HG03457 (cell line): ENCODE data around the gene REN.

ENCODE experiments used
- ATAC-seq: cut with Tn5 transposase; IDR thresholded peaks from one replicate; pipeline ENCODE4 v1.9.1; 2021; ENCODE audit warnings: moderate number of reproducible peaks; ENCODE audit not compliant: unreplicated experiment

Gene REN

DNA sequence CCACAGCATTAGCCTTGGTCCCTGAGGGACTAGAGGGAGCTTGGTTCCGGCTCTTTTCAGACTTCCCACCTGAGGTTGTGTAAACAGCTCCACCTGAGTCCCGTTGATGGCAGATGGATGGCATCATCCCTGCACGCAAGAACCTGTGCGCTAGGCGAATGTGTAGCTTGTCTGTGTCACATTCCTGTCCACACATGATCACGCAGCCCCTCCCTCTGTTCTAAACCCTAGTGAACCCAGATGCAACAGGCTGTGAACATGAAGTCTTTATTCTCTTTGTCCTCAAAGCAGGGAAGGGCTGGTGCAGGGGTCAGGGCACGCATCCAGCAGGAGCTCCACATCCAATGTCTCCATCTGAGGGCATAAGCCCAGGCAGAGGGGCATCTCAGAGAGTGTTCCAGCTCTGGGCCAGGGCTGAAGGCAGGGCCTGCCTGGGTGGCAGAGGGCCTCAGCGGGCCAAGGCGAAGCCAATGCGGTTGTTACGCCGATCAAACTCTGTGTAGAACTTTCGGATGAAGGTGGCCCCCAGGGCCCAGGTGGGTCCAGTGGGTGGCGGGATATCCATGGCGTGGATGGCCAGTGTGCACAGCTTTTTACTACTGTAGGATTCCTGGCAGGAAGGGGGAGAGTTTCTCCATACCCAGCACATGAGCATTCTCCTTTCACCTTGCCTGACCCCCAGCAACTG is 11.4 kb downstream of the REN start:
- ATAC-seq, result no peak

- ATAC-seq, result no peak
These were observed 12.5 kb downstream of the REN start for GRCh38 chr1:204153667-204154066.

DNA sequence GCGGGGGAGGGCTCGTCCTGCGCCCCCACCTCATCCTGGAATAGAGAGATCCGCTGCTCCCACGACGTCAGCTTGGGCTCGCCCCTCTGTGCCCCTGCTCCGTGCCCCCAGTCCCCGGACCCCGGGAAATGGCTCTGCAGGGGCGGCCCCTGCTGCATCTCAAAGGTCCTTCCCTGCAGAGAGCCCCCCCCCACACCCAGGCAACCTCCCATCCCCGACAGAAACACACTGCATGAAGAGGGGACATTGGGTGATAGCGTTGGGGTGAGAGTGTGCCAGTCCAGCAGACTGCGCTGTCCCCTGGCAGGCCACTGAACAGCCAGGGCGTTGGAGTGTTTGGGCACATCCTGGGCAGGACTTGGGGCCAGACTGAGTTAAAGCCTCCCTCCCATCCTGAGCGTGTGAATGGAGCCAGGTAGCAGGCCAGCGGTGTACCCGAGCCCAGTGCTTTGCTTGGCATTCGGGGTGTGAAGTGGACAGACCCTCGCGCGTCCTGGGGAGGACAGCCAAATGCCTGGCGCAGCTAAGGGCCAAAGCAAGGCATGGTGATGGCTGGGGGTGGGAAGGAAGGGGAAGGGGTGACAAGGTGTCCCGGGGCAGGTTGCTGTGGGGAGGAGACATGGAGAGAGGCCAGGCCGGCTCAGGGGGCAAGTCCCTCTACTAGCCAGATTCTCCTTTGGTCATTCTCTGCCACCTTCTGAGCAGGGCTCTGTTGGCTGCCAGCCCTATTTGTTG is 13.7 kb downstream of the REN start:
- ATAC-seq, result no peak

DNA sequence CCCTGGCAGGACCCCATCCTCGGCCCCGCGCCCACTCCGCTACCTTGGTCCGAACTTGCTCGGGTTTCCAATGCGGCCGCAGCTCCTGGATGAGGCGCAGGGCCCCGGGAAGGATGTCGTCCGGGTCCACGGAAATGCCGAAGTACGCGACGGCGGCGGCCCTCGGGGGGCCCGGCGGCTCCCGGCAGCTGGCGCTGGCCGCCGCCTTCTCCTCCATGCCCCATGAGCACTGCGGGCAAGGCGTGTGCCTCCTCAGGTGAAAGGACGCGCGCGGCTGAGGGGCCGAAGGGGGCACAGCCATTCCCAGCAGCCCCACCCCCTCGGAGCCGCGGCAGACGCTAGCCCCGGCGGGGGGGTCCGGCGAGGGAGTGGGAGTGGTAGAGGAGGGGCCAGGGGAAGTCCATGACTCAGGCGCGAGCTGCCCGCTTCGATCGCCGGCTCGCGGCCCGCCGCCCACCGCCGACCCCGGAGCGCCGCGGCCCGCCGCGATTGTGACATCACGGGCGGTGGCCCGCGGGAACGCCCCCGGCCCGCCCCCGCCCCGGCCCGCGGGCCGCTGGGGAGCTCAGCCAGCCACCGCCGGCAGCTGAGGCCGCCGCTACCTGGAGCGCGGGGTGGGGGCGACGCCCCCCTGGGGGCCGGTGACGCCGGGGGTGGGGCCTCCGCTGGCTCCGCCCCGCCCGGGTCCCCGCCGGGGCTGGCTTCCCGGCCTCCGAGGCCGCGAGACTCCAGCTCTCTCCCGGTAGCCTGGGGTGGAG is 14.4 kb downstream of the REN start, which contains the start of gene ETNK2:
Gene ETNK2, minus strand, starts transcription at position 493 of the 758 bp plus-strand sequence. Its CDS starts 192 bp downstream, at position 301.
- ATAC-seq, result no peak

GRCh38 chr1:204150702-204151551 is 15.2 kb downstream of the REN start:
- no peak for ATAC-seq

GRCh38 chr1:204149635-204150565 is 16.2 kb downstream of the REN start:
- no peak for ATAC-seq

- no peak for ATAC-seq
These were observed 17.0 kb downstream of the REN start for GRCh38 chr1:204149107-204149506.

DNA sequence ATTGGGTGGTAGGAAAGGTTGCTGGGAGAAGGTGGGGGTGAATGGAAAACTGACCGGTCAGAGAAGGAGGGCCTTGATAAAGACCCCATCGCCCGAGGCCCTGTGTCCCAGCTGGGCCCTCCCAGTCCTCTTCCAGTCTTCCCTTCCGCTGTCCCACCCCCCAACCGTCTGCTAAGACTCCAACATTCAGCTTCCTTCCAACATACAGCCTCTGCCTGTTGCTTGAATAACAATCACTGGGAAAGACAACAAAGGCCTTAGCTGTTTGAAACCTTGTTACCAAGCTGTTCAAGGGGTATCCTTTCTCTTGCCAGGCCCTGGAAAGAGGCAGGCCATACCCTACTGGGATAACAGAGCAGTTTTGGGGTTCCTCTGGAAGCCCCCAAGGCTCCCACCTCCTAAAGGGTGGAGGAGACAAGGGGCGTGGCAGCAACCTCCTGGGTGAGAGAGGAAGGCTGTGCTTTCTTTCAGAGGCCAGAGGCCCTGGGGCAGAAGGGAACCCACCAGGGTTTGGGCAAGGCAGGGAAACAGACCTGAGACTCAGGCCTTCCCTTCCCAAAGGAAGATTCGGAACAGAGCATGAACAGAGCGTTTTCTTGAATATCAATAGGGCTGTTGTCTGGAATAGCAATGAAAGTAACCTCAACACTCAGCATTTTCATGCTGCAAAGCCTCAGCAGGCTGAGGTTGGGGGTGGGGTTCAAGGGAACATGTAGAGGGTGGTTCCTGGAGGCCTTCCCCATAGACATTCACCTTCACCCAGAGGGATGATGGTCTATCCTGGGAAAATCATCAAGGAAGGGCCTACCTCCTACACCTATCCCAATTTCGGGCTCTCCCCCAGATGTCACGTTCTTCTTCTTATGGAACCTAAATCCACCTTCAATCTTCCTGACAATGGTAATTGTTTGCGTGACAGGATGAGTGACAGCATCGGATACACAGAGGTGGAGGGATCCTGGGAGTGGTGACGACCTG is 18.4 kb downstream of the REN start:
- ATAC-seq, result no peak

DNA sequence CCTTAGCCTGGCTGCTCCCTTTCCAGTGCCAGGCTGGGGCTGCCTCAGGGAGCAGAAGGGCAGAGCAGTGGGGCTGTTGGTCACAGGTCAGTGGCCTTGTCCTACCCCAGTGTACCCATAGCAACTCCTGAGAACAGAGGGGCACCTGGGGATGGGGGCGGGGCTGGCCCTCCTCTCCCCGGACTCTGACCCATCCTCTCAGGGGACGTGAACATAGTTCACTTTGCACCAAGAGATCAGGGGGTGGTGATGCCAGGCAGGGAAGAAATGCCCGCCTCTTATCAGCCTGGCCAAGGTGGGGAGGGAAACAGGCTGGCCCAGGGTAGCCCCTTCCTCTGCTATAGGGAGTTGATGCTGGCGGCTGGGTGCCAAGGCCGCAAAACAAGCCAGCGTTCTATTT is 19.2 kb downstream of the REN start:
- ATAC-seq, result no peak

DNA sequence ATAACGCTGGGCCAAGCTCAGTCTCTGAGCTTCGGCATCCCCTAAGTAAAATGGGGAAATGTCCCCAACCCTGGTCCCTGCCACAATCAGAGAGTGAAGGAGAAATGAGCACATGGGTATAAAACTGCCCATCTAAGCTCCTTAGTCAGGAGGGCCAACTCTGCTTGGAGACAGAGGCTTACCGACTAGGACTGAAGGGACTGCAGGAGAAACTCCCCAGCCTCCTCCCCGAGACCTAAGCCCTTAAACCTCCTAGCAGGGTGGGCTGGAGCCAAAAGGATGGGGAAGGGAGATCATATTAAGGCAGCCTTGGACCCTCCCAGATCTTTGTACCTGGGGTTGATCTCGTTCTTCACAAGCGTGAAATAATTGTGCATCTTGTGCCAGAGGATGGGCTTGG is 19.8 kb downstream of the REN start:
- no peak for ATAC-seq

GRCh38 chr1:204145033-204145504 is 21.1 kb downstream of the REN start:
- ATAC-seq, result no peak

- no peak for ATAC-seq
These were observed 22.7 kb downstream of the REN start for GRCh38 chr1:204143276-204144041.

DNA sequence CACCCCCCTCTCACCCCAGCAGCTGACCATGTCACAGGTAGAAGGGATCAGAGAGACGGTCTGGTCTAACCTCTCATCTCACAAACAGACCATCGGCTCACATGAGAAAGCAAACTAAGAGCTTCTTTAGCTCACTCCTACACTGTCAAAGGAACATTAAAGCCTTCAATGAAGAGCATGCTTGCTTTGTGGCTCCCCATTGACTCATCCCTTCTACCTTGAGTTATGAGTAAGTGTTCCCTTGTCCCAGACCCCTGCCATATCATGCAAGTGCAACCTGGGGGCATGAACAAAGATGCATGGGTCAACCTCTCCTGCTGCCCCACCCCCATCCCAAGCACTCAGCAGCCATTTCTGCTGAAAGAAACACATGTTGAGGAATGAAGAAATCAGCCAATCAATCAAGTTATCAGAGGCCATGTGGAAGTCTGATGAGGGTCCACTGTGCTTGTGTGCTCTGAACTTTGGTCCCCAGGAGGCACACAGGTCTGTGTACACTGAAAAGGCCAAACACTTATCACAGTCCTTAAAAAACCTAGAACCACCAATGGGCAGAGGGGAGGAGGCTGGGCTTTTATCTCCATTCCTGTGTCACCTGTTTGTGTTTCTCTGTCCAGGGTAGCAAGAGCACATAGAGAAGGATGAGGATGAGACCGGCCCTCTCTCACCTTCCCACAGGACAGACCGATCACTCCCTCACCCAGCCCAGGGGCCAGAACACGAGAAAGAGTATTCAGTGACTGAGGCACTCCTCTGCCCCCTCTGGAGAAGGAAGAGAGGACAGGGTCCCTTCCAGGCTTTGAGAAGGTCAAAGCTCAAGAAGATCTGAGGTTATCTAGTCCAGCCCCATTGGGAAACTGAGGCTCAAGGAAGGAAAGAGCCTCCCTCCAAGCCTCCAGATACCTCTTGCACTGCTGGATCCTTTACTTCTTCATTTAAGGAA is 23.8 kb downstream of the REN start:
- ATAC-seq, result no peak

GRCh38 chr1:204141131-204141530 is 25.0 kb downstream of the REN start:
- no peak for ATAC-seq

DNA sequence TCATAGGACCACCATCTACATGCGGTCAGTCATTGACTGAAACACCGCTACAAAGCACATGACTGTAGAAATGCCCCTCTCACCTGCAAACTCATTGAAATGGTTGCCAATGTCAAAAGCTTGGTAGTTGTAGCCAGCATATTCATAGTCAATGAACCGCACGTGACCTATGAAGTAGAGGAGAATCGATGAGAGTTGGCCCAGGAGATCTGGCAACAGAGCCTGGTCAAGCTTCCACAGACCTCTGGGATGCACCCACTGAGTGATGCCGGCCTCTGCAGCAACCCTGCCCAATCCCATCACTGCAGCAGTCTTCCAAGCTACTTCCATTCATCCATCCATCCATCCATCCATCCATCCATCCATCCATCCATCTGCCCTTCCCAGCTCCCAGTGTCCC is 26.2 kb downstream of the REN start:
- no peak for ATAC-seq

DNA sequence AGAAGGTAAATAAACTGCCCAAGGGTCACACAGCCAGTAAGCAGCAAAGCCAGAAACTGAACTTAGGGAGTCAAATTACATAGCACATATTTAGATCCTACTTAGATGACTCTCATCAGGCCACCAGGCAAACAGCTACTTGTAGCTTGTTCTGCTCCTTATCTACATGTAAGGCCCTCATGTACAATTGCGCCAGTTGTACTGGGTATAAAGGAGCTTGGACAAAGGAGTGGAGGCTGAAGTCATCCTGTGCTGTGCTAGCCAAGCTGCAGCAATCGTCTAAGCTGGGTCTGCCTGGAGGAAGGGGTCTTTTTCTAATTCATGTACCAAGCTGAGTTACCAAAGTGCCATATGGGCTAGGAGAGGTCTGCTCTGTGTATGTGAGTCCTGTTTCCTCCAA is 27.0 kb downstream of the REN start:
- no peak for ATAC-seq

- ATAC-seq, result no peak
These were observed 29.3 kb downstream of the REN start for GRCh38 chr1:204136814-204137213.
